Stimulated activated CD4-positive, alpha-beta T cell treated with anti-CD3 and anti-CD28 coated beads, Interleukin-2, amount 100 ng/mL, for 24 hours (primary cell): ENCODE results near the gene PTGER4.
"Not testable (repeated sequence)": the region's sequence is repeated elsewhere in the genome, so short reads cannot be mapped to it uniquely, and the experiment has no call there.

Experiments used
- DNase-seq, 2 donors: peaks; one replicate each; pipeline ENCODE4 v3.0.0-alpha.2; 2020

The PTGER4 gene

DNA sequence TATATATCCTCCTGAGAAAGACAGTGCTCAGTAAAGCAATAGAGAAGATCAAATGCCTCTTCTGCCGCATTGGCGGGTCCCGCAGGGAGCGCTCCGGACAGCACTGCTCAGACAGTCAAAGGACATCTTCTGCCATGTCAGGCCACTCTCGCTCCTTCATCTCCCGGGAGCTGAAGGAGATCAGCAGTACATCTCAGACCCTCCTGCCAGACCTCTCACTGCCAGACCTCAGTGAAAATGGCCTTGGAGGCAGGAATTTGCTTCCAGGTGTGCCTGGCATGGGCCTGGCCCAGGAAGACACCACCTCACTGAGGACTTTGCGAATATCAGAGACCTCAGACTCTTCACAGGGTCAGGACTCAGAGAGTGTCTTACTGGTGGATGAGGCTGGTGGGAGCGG lies 12.2 kb downstream of the PTGER4 start:
- no peak for DNase-seq

DNA sequence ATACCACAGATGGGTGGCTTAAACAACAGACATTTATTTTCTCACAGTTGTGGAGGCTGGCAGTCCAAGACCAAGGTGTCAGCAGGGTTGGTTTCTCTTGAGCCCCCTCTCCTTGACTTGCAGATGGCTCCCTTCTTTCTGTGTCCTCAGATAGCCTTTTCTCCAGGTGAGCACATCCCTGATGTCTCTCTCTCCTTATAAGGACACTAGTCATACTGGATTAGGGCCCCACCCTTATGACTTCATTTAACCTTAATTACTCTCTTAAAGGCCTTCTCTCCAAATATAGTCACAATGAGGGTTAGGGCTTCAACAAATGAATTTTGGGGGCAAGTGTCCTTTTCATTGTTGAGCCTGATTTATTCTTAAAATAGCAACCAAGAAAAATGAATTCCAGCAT lies 14.7 kb downstream of the PTGER4 start:
- DNase-seq = no peak

DNA sequence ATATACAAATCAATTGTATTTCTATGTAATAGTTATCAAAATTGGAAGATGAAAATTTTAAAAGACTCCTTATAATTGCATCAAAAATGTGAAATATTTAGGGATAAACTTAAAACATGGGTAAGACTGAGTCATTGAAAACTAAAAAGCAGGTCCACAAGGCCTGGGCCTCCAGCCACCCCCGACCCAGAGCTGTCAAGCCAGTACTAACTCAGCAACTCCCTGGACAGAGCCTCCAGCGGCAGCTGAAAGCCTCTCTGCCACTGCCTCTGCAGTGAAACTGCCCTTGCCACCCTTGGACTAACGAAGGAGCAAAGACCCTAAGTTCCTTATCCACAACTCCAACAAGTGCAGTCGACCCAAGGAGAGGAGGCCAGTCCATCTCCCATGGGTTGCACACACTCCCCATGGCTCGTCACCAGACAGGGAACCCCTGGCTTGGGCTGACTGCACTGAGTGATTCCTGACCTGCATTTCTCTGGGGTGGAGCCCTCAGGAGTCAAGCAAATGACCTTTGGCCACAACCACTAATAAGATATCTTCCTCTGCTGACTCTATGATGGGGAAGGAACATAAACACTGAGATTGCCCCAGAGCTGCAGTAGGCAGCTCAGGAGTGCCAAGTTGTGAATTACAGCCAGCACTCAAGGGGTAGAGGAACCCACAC lies 20.5 kb downstream of the PTGER4 start:
- DNase-seq = no peak

DNA sequence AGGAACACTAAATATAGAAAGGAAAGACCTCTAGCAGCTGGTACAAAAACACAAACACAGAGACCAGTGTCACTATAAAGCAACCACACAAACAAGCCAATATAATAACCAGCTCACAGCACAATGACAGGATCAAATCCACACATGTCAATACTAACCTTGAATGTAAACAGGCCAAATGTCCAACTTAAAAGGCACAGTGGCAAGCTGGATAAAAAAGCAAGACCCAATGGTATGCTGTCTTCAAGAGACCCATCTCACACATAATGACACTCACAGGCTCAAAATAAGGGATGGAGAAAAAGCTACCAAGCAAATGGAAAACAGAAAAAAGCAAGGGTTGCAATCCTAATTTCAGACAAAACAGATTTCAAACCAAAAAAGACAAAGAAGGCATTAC lies 22.3 kb downstream of the PTGER4 start:
- not testable (repeated sequence) for DNase-seq

DNA sequence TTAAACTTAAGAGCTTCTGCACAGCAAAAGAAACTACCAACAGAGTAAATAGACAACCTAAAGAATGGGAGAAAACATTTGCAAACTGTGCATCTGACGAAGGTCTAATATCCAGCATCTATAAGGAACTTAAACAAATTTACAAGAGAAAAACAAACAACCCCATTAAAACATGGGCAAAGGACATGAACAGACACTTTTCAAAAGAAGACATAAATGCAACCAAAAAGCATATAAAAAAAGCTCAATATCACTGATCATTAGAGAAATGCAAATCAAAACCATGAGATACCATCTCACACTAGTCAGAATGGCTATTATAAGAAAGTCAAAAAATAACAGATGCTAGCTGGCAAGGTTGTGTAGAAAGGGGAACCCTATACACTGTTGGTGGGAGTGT lies 25.8 kb downstream of the PTGER4 start:
- not testable (repeated sequence) for DNase-seq

DNA sequence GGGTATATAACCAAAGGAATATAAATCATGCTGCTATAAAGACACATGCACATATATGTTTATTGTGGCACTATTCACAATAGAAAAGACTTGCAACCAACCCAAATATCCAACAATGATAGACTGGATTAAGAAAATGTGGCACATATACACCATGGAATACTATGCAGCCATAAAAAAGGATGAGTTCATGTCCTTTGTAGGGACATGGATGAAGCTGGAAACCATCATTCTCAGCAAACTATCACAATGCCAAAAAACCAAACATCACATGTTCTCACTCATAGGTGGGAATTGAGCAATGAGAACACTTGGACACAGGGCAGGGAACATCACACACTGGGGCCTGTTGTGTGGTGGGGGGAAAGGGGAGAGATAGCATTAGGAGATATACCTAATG lies 30.9 kb downstream of the PTGER4 start:
- DNase-seq = not testable (repeated sequence)

DNA sequence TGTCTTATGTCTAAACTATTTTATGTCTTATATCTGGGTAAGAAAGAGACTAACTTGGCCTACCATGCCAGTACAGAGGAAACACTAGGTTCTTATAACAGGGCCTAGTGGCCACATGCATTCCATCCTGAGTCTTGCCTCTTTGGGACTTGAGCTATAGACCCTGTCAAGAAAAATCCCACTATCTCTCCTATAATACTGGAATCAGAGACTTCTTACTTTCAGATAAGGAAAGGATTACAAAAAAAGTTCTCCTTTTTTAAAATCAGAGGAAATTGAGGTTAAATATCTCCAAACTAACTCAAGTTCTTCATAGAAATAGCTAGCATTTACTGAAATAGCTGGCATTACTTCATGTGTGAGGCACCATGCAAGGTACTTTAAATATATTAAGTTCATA lies 34.3 kb downstream of the PTGER4 start:
- no peak for DNase-seq

DNA sequence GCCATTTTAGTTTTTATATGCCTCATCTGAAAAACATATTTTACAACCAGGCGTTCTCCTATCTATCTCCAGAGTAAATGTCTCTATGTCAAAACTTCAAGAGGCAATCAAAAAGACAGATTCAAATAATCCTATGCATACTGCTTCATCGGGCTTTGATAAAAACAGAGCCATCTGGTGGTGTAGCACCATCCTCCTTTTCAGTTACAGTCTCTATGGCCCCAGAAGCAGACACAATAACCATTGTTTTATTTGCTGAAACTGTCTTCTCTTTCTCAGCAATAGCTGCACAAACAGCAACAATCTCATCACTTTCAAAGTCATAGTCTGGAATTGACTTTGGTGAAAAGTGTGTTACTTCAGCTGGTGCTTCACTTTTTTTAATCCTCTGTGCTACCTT lies 36.3 kb downstream of the PTGER4 start:
- DNase-seq = no peak

DNA sequence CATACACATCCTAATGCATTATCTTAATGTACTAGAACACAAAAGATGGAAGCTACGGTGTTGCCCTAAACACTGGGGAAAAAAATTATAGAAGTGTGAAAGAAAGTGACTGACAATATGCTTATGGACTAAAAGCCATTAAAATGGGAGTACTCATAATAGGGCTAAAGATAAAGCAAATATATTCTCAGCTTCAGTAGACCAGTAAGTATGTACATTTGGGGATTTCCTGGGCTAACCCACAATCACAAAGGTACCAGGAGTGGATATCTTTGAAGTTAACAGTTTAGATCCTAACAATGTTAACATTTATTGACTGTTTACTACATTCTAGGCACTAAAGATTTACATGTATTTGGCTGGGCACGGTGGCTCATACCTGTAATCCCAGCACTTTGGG lies 36.9 kb downstream of the PTGER4 start:
- DNase-seq = no peak

DNA sequence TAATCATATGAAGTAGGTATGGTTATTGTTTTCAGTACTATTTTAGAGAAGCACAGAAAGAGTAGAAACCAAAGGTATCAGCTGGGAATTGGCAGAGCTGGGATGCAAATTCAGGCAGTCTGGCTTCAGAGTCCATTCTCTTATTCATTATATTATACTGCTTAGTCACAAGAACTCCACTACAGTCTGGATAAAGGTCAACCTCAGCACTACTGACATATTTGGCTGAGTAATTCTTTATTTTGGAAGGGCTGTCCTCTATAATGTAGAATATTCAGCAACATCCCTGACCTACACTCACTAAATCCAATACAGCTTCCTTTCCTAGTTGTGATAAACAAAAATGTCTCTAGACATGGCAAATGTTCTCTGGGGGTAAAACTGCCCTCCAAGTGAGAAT lies 37.6 kb downstream of the PTGER4 start:
- no peak for DNase-seq

DNA sequence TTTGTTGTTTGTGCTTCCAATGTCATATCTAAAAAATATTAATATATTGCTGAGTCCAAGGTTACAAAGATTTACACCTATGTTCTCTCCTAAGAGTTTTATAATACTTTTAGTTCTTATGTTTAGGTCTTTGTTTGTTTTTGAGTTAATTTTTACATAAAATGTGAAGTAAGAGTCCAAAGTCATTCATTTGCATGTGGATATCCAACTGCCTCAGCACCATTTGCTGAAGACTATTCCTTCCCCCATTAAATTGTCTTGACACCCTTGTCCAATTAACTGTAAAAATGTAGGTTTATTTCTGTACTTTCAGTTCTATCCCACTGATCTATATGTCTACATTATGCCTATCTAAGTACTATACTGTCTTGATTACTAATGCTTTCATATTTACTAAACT lies 40.4 kb downstream of the PTGER4 start:
- DNase-seq = no peak

DNA sequence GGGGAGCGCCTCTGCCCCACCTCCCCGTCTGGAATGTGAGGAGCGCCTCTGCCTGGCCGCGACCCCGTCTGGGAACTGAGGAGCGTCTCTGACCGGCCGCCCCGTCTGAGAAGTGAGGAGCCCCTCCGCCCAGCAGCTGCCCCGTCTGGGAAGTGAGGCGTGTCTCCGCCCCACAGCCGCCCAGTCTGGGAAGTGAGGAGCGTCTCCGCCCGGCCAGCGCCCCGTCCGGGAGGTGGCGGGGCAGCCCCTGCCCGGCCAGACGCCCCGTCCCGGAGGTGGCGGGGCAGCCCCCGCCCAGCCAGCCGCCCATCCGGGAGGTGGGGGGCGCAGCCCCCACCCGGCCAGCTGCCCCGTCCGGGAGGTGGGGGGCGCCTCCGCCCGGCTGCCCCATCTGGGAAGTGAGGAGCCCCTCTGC lies 42.8 kb downstream of the PTGER4 start:
- not testable (repeated sequence) for DNase-seq

DNA sequence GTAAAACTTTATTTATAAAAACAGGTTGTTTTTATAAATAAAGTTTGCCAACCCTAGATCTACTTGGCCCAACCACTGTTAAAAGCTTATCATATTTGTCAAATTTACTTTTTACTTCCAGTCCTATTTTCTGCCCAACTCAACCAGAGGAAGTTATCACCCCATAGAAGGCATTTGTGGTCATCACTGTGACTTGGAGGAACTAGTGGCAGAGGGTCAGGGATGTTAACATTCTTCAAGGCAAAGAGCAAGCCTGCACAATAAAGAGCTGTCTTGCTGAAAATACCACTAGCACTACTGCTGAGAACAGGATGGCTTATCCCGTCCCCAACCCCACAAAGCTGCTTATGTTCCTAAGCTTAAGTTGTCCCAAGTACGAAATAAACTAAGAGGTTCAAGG lies 53.7 kb downstream of the PTGER4 start:
- no peak for DNase-seq

DNA sequence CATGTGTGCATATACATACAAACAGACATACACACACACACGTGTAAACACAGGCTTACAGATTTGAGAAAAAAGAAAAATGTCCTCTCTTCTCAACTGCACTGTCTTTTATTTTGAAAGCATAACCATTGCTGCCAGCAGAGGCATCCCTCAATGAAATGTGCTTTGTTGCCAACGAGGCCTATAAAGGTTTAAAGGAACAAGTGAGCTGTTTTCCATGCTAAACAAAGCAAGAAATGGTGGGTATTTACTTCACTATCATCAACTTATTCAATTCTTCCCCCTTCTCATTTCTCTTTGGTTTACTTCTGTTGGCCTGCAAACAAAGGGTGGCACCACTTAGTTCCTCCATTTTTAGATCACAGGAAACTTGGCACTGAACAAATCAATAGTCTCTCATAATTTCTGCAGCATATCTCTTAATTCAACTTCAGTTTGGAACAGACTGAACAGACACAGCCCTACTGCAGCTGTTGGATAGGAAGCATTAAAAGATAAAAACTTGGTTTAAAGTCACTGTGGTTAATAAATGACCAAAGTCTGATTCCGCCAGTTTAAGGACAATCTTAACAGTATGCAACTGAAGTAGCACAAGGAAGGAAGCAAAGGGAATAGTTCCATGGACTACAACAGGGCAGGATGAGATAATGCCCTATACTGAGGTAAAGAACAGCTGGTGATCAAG lies 54.3 kb downstream of the PTGER4 start:
- DNase-seq = no peak

DNA sequence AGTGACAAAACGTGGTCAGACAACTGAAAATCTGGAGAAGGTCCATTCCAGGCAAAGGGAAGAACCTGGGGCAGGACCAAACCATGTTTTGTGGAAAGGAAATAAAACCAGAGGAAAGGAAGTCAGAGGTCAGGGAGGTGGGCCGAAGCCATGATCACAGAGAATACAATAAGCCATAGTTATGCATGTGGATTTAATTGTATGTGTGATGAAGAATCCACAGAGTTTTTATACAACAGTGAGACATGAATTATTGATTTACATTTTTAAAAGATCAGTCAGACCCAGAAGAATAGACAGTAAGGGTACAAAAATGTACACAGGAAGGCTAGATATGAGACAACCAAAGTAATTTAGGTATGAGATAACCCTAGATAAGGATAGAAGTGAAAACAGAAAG lies 55.3 kb downstream of the PTGER4 start:
- DNase-seq = no peak

DNA sequence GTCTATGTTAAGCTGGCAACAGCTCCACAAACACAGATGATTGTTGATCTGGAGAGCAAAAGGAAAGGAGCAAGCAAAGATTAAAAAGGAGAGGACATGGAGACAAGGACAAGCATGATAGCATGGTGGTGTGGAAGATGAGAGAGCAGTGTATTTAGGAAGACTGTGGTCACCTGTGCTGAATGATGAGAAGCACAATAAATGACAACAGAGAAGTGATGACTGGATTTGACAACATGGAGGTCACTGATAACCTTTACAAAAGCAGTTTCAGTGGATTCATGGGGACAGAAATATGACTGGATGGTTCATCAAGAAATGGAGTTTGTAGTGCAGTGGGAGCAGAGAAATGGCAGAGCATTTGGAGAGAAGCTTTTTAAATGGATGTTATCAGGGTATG lies 55.9 kb downstream of the PTGER4 start:
- no peak for DNase-seq

DNA sequence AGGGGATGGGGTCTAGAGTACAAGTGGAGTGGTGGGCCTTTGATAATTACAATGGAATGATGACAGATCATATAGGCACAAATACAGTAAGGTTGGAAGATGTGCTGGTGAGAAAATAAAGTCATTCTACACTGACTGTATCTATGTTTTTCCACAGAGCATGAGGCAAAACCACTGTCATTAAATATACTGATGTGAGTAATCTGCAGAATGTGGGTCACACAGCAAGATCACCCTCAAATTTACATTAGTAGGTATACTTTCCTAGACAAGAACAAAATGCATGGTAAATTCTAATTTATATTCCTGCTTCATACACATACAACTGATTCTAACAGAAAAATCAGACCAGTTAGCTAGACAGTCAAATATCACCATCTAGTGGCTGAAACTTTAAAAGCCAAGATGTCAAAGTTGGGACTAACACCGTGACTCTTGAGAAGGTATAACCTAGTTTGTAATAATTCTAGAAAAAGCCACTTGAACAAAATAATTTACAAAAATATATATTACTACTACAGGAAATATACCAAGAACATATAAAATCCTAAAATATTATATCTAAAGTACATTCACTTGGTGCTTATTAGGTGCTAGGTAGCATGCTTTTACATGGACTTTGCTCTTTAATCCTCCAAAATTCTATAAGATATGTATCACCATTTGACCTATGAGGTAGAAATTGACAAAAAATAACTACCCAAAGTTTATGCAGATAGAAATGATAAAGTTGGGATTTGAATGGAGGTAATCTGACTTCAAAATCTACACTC lies 56.6 kb downstream of the PTGER4 start:
- no peak for DNase-seq

DNA sequence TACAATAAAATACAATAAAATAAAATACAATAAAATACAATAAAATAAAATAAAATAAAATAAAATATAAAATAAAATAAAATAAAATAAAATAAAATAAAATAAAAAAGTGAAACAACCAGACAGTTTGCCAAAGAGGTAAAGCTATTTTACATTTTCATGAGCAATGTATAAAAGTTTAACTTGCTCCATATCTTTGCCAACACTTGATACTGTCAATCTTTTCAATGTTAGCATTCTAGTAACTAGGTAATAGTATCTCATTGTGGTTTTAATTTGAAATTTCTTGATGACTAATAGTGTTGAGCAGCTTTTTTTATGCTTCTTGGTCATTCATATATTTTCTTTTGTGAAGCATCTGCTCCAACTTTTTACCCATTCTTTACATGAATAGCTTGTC lies 58.8 kb downstream of the PTGER4 start:
- DNase-seq = no peak
